HL-60 (cell line): ENCODE measurements around the gene HORMAD2.
A peak's percentile ranks its signal among the peaks of the same experiment; 100 is the strongest.

ENCODE experiments used
- DNase-seq, 2 experiments: peaks; one replicate each; pipeline ENCODE4 v3.0.0-alpha.2; 2010 to 2020; ENCODE audit warnings: low read depth in 1 of 2, low spot score in 1 of 2
- H3K27ac ChIP-seq: fragments of 250-450 bp; sonication (Bioruptor Pico); replicated peaks from 2 replicates; pipeline ENCODE4 v1.5.1; 2020; ENCODE audit warnings: mild to moderate bottlenecking, moderate library complexity
- H3K27me3 ChIP-seq: fragments of 250-450 bp; sonication (Bioruptor Pico); 2 replicates; pipeline ENCODE4 v1.5.1; 2021; ENCODE audit warnings: mild to moderate bottlenecking, moderate library complexity; ENCODE audit not compliant: insufficient read depth, poor library complexity, severe bottlenecking
- H3K4me3 ChIP-seq: replicated peaks from 2 replicates; pipeline ENCODE4 v1.5.1; 2011; ENCODE audit warnings: mild to moderate bottlenecking, control low read depth, low read length; ENCODE audit not compliant: insufficient read depth
- GABPA ChIP-seq: IDR thresholded peaks from 2 replicates; pipeline ENCODE4 v1.6.1; 2012; ENCODE audit warnings: low read depth
- POLR2AphosphoS5 ChIP-seq: IDR thresholded peaks from 2 replicates; pipeline ENCODE4 v1.6.1; 2012; ENCODE audit warnings: low read depth
- SPI1 ChIP-seq: IDR thresholded peaks from 2 replicates; pipeline ENCODE4 v1.6.1; 2012; ENCODE audit warnings: low read depth, mild to moderate bottlenecking, borderline replicate concordance
- TF ChIP-seq, protein P1 (sequence below): IDR thresholded peaks from one replicate; pipeline ENCODE4 v1.5.1; 2011; ENCODE audit warnings: low read length, control low read depth, inconsistent platforms; ENCODE audit not compliant: insufficient read depth
- TF ChIP-seq, protein P2 (sequence below): IDR thresholded peaks from 2 replicates; pipeline ENCODE4 v1.6.1; 2012; ENCODE audit warnings: low read depth; ENCODE audit not compliant: insufficient replicate concordance

Gene HORMAD2

GRCh38 chr22:30180616-30181015 is 100.4 kb downstream of the HORMAD2 start:
- Histone ChIP-seq H3K4me3 (no peak overlapping the region), H3K27ac (no peak overlapping the region), H3K27me3 (no peaks in the 10 kb centered on the region)
- TF ChIP-seq POLR2AphosphoS5 (no peak), GABPA (no peak), SPI1 (no peak)
- TF ChIP-seq, protein P1, sequence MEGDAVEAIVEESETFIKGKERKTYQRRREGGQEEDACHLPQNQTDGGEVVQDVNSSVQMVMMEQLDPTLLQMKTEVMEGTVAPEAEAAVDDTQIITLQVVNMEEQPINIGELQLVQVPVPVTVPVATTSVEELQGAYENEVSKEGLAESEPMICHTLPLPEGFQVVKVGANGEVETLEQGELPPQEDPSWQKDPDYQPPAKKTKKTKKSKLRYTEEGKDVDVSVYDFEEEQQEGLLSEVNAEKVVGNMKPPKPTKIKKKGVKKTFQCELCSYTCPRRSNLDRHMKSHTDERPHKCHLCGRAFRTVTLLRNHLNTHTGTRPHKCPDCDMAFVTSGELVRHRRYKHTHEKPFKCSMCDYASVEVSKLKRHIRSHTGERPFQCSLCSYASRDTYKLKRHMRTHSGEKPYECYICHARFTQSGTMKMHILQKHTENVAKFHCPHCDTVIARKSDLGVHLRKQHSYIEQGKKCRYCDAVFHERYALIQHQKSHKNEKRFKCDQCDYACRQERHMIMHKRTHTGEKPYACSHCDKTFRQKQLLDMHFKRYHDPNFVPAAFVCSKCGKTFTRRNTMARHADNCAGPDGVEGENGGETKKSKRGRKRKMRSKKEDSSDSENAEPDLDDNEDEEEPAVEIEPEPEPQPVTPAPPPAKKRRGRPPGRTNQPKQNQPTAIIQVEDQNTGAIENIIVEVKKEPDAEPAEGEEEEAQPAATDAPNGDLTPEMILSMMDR = no peak
- TF ChIP-seq, protein P2, sequence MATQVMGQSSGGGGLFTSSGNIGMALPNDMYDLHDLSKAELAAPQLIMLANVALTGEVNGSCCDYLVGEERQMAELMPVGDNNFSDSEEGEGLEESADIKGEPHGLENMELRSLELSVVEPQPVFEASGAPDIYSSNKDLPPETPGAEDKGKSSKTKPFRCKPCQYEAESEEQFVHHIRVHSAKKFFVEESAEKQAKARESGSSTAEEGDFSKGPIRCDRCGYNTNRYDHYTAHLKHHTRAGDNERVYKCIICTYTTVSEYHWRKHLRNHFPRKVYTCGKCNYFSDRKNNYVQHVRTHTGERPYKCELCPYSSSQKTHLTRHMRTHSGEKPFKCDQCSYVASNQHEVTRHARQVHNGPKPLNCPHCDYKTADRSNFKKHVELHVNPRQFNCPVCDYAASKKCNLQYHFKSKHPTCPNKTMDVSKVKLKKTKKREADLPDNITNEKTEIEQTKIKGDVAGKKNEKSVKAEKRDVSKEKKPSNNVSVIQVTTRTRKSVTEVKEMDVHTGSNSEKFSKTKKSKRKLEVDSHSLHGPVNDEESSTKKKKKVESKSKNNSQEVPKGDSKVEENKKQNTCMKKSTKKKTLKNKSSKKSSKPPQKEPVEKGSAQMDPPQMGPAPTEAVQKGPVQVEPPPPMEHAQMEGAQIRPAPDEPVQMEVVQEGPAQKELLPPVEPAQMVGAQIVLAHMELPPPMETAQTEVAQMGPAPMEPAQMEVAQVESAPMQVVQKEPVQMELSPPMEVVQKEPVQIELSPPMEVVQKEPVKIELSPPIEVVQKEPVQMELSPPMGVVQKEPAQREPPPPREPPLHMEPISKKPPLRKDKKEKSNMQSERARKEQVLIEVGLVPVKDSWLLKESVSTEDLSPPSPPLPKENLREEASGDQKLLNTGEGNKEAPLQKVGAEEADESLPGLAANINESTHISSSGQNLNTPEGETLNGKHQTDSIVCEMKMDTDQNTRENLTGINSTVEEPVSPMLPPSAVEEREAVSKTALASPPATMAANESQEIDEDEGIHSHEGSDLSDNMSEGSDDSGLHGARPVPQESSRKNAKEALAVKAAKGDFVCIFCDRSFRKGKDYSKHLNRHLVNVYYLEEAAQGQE = no peak
- no peak for DNase-seq

DNA sequence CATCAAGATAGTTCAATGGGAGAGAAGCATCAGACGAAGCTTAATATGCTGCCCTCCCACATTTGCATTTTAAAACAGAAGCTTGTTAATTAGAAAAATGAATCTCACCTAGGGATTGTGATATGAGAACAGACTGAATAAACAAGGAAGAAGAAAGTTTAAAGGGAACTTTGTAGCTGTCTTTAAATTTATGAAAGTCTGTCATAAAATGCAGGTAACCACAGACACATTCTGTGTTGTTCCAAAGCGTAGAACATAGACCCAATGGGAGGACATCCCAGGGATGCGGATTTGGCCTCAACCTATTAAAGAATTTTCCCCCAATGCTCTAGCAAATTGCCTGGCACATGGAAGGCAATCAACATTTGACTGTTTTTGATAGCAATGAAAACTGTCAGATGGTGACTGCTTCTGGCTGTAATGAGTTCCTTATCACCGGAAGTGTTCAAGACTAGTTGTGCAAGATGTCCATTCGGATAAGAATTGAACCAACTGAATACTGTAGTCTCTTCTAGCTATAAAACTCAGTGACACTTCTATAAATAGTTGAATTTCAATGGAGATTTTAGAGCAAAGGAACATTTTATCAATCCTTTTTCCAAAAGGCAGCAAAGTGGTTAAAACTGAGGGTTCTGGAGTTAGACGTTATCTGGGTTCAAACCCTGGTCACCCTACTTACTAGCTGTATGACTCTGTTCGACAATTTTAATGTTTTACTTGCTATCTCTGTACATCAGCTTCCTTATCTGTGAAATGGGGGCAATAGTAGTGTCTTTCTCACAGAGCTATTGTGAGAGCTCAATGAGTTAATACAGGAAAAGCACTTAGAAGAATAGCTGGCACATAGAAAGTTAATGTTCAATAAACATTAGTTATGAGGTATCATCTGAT is 101.4 kb downstream of the HORMAD2 start:
- DNase-seq = no peak
- TF ChIP-seq POLR2AphosphoS5 (no peak), SPI1 (no peak), GABPA (no peak)
- TF ChIP-seq, protein P1 = no peak
- TF ChIP-seq, protein P2 = no peak
- no peak overlapping the region for H3K4me3 ChIP-seq
- no peaks in the 10 kb centered on the region for H3K27me3 ChIP-seq
- peak overlapping the region; percentile 4; the same call in 1 of the 2 replicates for H3K27ac ChIP-seq

GRCh38 chr22:30182350-30182745 is 102.1 kb downstream of the HORMAD2 start:
- TF ChIP-seq, protein P1 = no peak
- TF ChIP-seq, protein P2 = no peak
- H3K4me3 ChIP-seq = no peak overlapping the region
- no peak overlapping the region for H3K27ac ChIP-seq
- no peak for DNase-seq
- H3K27me3 ChIP-seq = no peaks in the 10 kb centered on the region
